Cortex of kidney (tissue), 1 donor: ENCODE measurements around the gene ZNF57.
"Not testable (repeated sequence)": the region's sequence is repeated elsewhere in the genome, so short reads cannot be mapped to it uniquely, and the experiment has no call there.

Experiments
- DNase-seq: peaks from one replicate; lab custom pipeline; 2025; lab: John Stamatoyannopoulos, UW

ZNF57 gene

DNA sequence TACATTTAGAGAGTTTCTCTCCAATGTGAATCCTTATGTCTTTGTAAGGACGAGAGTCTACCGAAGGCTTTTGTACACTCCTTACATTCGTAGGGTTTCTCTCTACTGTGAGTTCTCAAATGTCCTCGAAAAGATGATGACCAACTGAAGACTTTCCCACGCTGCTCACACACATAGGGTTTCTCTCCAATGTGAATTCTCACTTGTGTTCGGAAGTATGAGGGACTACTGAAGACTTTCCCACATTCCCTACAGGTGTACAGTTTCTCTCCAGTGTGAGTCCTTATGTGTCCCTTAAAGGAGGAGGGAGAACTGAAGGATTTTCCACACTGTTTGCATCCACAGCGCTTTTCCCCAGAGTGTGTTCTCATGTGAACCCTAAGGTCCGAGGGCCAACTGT, 4.0 kb upstream of the ZNF57 start:
- DNase-seq = no peak

DNA sequence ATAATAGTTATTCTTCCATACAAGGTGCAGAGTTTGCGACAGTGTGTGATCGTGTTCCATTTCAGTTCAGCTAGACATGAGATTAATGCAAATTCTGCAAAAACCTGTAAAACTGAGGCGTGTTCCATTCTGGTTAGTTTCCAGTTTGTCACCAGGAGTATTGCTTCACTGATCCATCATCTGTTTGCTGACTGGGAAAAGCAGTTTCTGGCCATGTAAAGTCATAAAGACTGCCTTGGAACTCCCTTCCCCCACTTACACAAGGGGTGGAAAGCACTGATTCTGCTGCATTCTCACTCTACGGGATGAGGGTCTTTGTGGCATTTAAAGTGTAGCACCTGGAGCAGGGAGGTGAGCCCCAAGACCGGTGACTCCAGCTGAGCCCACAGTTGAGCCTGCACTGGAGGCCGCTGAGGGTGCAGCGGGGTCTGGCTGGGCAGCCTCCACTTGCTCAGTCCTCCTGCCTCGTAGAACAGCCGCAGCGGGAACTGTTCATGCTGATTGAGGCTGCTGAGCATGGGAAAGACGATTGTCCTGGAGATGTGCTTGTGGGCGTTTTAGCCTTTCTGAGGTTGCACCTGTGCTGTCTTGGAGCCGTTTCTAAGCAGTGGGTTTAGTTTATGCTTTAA, 2.0 kb downstream of the ZNF57 start:
- no peak for DNase-seq

DNA sequence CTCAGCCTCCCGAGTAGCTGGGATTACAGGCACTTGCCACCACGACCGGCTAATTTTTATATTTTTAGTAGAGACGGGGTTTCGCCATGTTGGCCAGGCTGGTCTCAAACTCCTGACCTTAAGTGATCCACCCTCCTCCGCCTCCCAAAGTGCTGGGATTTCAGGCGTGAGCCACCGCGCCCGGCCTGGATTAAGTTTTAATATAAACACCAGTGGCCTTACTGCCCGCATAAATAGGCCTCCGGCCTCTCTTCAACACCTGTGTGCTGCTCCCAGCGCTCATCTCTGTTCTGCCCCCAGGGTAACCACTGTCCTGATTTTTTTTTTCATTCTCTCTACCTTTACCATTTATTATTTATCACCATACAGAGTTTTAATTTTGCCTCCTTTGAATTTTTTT, 2.6 kb downstream of the ZNF57 start:
- not testable (repeated sequence) for DNase-seq

DNA sequence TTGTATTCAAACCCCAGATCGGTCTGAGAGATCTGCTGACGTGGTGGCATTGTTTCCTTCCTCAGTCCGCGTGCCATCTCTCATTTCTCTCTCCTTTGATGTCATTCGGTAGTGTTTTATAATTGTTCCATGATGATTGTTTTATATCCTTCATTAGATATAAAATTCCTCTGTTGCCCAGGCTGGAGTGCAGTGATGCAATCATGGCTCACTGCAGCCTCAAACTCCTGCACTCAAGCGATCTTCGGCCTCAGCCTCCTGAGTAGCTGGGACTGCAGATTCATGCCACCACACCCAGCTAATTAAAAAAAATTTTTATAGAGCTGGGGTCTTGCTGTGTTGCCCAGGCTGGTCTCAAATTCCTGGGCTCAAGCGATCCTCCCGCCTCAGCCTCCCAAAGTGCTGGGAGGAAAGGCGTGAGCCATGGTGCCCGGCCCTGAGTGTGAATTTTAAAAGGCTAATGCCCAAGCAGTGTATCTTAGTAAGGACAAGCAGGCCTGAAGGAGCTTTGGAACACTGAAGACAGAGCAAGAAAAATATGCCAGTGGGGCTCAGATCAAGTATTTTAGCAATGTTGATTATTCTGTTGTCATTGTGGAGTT, 5.3 kb downstream of the ZNF57 start:
- no peak for DNase-seq

DNA sequence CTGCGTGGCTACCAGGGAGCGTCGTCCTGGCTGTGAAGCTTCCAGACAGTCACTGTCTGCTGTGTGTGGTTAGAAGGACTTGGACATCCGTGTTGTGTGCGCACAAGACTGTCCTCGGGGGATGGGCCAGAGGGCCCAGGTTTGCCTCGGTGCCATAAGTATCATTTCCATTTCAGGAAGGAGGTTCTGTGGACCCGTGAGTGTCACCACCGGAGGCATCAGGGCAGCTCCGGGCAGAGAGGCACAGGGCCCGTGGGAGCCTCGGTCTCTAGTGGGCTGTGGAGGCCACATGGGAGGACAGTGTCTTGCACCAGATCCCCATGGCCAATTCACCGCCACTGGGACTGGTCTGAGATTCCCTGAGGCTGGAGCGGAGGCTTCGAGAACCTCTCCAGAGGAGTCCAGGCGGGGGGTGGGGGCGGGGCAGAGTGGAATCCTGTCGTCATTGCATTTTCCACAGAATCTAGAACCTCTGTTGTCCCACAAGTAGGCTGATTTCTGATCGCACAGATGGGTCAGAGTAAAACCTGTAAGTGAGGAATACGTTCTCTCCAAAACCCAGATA, 6.0 kb downstream of the ZNF57 start:
- no peak for DNase-seq

DNA sequence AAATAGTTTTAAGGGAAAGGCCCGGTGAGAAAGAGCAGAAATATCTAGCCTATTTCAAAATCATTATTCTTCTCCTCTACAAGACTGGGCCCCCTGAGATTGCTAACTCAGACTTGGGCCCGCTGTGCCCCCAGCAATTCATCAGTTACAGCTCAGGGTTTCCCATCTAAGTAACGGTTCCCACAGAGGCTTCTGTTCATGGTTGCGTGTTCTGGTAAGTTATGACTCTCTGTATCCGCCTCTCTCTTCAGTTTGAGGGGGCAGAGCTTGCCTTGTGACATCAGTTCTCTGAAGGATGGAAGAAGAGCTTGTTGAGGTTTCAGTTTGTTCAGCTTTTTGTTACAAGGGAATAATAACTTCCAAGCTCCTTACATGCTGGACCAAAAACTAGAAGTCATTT, 11.6 kb downstream of the ZNF57 start:
- DNase-seq = no peak

DNA sequence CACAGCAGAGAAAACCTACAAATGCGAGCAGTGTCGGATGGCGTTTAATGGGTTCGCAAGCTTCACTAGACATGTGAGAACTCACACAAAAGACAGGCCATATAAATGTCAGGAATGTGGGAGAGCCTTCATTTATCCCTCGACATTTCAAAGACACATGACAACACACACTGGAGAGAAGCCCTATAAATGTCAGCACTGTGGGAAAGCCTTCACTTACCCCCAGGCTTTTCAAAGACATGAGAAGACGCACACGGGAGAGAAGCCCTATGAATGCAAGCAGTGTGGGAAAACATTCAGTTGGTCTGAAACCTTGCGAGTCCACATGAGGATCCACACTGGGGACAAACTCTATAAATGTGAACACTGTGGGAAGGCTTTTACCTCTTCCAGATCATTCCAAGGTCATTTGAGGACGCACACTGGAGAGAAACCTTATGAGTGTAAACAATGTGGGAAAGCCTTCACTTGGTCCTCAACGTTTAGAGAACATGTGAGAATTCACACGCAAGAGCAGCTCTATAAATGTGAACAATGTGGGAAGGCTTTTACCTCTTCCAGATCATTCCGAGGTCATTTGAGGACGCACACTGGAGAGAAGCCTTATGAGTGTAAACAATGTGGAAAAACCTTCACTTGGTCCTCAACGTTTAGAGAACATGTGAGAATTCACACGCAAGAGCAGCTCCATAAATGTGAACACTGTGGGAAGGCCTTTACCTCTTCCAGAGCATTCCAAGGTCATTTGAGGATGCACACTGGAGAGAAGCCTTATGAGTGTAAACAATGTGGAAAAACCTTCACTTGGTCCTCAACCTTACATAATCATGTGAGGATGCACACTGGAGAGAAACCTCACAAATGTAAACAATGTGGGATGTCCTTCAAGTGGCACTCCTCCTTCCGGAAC, 16.8 kb downstream of the ZNF57 start:
- DNase-seq = no peak

DNA sequence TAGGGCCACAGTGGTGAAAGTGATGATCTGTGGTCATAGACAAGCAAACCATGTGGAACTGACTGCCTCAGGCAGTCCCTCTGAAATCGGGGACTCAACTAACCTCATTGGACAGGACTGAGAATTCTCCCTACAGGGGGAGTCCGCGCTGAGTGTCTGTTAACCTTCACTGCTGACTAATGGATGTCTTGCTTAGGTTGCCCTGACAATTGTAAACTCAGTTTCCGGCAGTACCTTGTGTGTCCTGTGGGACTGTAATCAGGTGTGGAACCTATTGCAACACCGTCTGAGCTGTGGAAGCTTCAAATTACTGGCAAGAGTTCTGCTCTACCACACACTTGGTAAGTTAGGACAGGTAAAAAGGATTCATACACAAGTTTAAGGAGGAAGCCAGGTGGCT, 22.3 kb downstream of the ZNF57 start:
- no peak for DNase-seq

DNA sequence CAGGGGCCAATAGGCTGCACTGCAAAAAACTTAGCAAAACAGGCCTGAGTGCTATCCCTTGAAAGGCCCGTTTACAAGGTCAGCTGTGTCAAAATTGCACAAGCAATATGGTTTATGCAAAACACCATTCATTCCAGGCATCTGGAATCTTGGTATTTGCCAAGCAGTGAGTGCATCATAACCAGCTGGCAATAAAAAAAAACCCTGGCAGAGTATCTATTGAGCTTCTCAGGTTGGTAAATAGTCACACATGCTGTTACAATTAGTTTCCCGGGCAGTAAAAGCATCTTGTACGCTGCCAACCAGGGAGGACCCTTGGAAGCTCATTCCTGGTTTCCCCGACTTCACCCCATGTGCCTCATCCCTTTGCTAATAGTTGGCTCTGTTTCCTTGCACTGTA, 22.8 kb downstream of the ZNF57 start:
- DNase-seq = no peak

DNA sequence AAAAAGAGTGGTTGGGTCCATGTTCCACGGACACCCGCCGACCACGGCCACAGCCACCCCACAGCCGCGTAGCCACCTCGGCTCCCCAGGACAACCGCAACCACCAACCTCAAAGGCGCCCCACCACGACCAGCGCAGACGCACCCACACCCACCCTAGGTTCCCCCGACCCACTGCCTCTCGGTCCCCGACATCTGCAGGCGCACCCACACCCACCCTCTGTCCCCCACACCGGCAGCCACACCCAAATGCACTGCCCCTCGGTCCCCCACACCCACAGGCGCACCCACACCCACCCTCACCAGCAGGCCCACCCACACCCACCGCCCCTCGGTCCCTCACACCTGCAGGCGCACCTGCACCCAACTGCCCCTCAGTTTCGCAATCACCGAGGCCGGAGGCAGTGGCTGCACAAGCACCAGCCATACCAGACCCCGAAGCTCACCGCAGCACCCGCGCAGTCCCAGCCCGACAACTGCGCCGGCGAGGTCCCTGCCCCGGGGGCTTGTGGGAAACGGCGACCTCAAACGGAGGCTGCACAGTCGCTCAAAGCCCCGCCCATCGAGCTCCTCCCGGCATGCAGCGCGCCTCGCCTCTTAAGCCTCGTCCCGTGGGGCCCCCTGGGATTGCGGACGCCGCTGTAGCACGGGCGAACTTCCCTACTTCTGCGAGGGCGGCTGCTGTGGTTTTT, 25.8 kb downstream of the ZNF57 start:
- DNase-seq = no peak

DNA sequence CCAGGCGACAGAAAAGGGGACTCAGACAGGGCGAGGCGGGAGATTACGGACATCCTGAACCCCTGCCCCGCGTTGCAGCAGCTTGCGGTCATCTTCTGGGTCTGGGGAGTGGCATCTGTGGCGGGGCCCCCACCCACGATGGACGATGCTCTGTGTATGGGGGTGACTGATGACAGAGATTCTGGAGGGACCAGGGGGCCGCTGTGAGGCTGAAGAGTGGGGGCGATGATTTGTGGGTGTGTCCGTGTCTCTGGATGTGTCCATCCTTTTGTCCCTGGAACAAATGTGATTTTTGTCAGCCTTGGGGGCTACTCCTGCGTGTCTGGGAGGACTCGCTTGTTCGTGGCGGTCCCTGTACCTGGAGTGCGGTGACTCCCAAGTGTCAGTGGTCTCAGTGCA, 26.3 kb downstream of the ZNF57 start:
- DNase-seq = no peak

DNA sequence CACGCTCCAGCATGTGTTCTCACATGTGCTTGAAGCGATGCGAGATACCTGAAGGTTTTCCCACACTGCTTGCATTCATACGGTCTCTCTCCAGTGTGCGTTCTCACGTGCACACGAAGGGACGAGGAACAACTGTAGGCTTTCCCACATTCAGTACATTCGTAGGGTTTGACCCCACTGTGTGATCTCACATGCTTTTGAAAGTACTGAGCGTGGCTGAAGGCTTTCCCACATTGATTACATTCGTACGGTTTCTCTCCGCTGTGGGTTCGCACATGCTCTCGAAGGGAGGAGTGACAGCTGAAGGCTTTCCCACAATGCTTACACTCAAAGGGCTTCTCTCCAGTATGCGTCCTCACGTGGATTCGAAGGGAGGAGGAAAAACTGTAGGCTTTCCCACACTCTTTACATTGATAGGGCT, 32.8 kb downstream of the ZNF57 start:
- no peak for DNase-seq

DNA sequence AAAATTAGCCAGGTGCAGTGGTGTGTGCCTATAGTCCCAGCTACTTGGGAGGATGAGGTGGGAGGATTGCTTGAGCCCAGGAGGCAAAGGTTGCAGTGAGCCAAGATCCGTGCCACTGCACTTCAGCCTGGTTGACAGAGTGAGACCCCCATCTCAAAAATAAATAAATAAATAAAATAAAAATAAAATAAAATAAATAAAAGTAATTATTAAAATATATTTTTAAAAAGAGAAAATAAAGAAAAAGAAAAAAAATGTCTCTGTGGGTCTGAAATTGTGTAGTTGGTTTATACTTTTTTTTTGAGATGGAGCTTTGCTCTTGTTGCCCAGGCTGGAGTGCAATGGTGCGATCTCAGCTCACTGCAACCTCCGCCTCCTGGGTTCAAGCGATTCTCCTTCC, 35.1 kb downstream of the ZNF57 start:
- DNase-seq = not testable (repeated sequence)

DNA sequence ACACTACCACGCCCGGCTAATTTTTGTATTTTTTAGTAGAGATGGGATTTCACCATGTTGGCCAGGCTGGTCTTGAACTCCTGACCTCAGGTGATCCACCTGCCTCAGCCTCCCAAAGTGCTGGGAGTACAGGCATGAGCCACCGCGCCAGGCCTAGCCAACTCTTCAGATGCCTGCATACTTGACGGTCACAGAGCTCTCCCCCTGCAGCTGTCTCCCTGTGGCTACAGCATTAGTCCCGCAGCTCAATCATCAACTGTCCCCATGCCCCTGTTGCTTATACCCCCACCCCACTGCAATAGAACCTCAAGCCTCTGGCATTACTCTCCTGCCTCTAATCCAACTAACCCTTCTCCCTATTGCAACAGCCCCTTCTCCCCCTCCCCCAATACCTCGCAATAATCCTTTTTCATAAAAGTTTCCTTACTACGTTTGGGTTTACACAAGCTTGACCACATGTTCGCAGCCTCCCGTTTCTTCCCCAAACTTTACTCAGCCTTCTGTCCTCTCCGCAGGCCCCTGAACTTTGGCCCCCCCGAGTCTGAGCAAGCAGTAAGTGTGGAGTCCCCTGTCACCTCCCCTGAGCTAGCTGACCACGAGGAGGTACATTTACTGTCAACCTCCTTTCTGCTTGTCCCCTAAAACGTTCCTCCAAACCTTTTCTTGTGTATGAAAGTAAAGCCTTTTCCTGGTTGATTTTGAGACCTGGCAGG, 42.4 kb downstream of the ZNF57 start:
- DNase-seq = no peak

DNA sequence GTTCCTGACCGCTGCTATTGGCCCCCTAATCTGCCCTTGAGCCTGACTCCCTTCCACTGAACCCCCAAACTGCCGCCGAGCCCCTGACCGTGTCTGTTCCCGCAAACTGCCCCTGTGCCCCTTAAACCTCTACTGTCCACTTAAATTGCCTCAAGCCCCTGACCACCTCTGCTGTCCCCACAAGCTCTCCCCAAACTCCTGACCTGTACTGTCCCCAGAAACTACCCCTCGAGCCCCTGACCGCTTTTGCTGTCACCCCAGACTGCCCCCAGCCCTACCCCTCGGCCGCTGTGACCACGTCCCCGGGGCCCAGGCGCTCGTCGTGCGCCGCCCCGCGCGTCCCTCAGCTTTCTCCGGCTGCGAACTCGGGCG, 43.7 kb downstream of the ZNF57 start:
- no peak for DNase-seq

DNA sequence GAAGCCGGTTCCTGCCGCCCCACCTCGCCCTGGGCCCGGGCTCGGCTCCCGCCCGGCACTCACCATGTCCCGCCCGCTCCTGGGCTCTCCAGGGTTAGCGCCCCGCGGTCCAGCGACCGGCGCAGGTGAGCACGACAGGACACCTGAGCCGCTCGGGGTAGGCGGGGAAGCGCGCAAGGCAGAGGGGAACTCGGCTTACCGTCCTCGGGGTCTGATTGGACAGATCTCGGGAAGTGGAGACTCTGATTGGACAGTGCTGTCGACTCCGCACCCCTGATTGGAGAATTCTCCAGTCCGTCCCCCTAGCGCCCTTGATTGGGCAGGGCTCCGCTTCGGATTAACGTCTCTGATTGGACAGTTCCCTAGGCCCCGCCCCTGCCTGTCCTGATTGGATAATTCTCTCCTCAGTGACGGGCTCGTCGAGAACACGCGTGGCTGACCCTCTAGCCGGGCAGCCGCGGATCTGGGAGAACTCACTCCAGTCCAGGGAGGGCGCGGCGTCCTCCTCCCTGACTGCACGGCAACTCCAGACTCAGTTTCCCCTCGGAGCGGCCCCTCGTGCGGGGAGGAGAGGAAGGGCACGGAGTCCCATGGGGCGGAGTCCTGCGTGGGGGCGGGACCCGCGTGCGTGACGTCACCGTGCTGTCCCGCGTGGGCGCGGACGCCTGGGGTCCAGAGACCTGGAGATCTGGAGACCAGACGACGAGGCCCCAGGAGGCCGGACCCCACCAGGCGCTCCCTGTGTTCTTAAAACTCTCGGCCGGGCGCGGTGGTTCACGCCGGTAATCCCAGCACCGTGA, 44.2 kb downstream of the ZNF57 start, which contains the start of gene ZNF77:
TSS of gene ZNF77 (minus strand) at position 197 of the 800 bp plus-strand sequence. CDS start at position 66, 131 bp downstream.
- DNase-seq = peak; percentile 66

DNA sequence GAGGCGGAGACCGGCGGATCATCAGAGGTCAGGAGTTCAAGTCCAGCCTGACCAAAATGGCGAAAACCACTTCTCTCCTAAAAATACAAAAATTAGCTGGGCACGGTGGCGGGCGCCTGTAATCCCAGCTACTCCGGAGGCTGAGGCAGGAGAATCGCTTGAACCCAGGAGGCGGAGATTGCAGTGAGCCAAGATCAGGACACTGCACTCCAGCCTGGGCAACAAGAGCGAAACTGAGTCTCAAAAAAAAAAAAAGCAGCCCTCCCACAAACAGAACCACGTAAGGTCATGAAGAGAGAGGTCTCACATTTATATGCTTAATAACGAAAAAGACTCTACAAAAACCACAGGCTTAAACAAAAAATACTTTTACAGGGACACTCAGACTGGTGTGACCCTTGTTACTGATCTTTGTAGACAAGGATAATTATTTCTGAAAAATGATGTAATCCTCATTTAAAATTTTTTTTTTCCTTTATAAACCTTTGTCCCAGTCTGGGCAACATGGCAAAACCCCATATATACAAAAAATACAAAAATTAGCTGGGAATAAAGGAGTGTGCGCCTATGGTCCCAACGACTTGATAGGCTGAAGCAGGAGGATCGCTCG, 45.0 kb downstream of the ZNF57 start:
- no peak for DNase-seq

DNA sequence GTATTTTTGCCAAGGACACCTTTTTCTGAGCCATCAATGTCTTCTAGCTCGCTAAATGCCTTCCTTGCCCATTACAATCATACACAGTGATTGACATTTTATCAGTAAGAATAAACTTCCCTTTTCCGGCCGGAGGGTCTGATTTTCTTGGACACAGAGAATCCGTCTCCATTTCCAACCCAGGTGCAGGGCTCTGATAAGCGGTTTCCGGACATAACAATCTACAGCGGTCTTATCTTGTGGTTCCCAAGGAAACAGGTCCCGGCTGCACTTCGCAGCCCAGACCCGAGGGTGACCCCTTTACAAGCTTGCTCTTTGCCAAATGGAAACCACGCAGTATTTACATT, 49.2 kb downstream of the ZNF57 start:
- DNase-seq = no peak

DNA sequence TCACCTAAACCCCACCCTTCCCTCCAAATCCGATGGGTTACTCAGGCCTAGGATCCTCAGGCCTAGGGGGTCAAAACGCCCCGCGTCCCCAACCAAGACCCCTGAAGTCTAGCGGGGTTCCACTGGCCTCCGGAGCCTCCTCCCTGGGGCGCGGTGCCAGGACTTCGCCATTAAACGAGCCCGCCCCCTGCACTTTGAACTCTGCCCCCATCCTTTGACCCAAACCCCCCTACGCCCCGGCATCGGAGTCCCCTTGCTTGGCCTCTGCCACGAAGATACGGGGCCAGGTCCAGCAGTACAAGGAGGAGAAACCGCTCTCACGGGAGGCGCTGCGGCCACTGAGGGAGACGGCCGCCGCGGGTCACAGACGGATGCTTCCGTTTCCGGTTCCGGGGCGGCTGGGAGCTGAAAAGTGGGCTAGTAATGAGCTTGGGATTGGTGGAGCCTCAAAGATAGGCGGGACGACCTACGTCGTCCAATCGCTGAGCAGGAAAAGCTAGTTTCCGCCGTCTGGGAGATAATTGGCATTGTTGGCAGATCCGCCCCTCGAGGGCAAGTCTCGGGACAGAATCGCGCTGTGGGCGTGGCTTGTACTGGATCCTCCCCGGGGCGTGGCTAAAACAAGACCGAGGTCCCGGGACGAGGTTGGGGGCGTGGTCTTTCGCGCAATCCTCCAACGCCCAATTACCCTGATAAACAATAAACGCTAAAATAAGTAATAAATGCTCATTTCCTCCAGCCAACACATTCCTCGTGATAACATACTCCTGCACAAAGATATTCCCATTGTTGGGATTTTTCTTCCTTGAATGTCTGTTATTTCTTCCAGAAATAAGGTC, 49.8 kb downstream of the ZNF57 start:
- DNase-seq = peak; percentile 83
